ENCODE measurements around the gene HOXA3.

Gene HOXA3

GRCh38 chr7:27143023-27143949, 9.1 kb downstream of the HOXA3 start, which contains the start of gene HOXA5:
HOXA5 (minus strand) TSS chr7:27143681; CDS start chr7:27143607, 74 bp downstream.
- DNase-seq (ENCODE audit: low spot score): peak; percentile 99

DNA sequence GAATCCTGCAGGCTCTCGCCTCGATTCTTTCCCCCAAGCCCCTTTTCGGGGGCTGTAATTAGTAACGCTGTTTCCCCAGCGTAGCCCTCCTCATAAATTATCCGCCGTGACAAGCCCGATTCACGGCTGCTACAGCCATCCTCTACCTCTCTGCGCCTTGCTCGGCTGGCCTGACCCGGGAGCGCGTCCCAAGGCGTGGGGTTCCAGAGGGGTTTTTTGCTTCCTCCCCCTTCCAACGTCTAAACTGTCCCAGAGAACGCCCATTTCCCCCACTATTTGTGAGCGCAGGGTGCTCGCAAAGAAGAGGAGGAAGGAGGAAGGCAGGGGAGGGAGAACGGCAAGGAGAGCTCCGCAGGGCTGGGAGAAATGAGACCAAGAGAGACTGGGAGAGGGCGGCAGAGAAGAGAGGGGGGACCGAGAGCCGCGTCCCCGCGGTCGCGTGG, 9.8 kb downstream of the HOXA3 start:
- no peak for DNase-seq (ENCODE audit: low spot score)

- peak; percentile 91 for DNase-seq (ENCODE audit: low spot score)
Measured at GRCh38 chr7:27141923-27142579, 10.3 kb downstream of the HOXA3 start.

- no peak for DNase-seq (ENCODE audit: low spot score)
Measured at GRCh38 chr7:27141137-27141922, 11.1 kb downstream of the HOXA3 start.

GRCh38 chr7:27140126-27140857, 12.1 kb downstream of the HOXA3 start:
- peak; percentile 70 for DNase-seq (ENCODE audit: low spot score)

DNA sequence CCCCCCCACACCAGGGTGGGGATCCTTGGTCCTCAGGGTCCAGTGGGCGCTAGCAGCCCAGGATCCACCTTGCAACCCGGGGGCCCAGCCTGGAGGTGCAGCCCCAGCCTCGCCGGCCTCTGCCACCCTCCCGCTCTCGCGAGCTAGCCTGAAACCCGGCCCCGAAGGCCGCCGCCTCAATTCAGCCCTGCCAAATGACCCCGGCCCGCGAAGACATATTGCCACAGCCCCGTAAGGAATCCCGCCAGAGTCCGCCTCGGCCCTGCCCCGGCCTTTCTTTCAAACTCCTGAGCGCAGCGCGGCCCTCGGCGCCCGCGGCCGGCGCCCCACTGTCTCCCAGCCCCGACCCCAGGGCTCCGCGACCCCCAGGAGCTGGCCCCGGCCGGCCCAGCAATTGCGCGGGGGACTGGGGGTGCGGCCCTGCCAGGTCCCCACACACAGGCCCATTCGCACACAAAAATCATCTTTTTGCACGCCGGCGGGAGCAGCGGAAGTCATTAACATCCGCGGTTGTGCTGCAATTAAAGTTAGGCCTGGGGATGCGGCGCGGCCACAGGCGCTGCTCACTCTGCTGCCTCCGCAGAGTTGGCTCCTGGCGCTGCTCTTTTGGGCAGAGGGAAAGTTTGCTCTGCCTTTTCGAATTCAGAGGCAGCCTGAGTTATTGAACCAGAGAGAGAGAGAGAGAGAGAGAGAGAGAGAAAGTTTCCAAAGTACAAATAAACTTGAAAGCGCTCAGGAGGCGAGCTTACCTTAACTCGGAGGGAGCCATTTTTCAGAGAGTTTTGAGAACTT, 12.9 kb downstream of the HOXA3 start:
- DNase-seq (ENCODE audit: low spot score): no peak

DNA sequence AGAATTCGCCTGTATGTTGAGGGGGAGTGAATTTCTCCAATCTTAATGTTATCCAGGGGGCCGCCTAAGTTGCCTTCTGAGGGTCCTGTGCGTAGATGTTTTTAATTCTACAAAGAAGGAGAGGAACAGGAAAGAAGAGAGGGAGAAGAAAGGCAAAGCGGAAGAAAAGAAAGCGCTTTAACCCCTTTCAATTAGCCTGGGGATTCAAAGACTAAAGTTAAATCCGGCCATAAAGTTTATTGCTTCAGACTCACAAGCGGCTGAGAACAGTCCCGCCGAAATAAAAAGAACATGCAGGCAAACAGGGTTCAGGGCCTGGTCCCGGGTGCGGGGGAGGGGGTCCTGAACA, 13.4 kb downstream of the HOXA3 start:
- DNase-seq (ENCODE audit: low spot score): no peak

DNA sequence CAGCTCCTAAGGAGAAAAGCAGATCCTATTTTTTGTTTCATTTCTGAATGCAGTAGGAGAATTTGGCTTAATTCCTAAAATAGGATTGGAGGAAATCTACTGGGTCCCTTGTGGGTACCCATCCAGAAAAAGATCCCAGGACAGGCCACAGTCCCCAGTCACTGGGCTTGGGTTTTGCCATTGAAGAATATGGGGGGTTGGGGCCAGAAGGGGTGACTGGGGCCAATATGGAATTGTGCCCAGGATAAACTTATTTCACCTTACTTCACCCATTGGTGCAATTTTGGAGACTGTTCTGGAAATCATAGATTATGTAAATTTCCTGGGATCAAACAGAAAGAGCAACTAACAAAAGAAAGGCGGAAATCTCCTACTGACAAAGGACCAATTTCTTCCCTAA, 13.9 kb downstream of the HOXA3 start:
- no peak for DNase-seq (ENCODE audit: low spot score)

- no peak for DNase-seq (ENCODE audit: low spot score)
Measured at GRCh38 chr7:27137640-27138315, 14.6 kb downstream of the HOXA3 start.

DNA sequence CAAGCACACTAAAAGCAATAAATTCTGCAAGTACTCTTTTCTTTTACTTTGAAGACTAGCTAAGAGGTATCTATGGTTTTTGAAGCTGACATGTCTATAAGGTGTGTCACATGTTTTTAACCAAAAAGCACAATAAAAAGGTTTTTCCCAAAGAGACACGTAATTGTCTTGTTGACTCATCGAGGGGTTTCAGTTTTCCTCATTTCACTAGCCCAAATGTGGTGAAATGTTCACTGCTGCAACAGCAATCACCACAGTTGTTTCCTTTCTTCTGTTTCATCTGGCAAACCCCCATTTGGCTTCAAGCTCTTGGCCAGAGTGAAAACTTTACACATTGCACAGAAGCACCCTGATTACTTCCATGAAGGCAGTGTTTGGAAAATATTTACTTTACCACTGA, 18.0 kb downstream of the HOXA3 start:
- DNase-seq (ENCODE audit: low spot score): no peak

GRCh38 chr7:27133409-27134231, 18.8 kb downstream of the HOXA3 start:
- DNase-seq (ENCODE audit: low spot score): peak; percentile 15

- DNase-seq (ENCODE audit: low spot score): no peak
Measured at GRCh38 chr7:27132978-27133377, 19.4 kb downstream of the HOXA3 start.

DNA sequence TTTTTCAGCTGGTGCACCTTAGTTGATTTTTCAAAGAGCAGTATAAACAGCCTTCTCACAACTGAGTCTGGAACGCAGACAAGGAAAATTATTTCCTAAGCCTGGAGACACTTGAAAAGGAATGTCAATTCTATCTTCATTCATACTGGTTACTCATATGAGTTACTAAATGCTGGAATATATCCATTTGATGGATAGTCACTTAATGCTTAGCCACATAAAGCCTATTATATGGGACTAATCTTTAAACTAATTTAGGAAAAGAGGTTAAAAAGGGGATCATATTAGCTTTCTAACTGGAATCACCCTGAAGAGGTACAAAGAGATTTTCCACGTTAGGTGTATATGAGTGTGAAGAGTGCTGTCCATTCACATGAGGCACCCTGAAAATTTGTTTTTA, 20.2 kb downstream of the HOXA3 start:
- DNase-seq (ENCODE audit: low spot score): no peak

GRCh38 chr7:27131390-27131819, 21.0 kb downstream of the HOXA3 start:
- no peak for DNase-seq (ENCODE audit: low spot score)

GRCh38 chr7:27130540-27131389, 21.6 kb downstream of the HOXA3 start, which contains the start of gene HOXA4:
HOXA4 (minus strand) TSS chr7:27130757; CDS start chr7:27130733, 24 bp downstream.
- DNase-seq (ENCODE audit: low spot score): peak; percentile 93

- DNase-seq (ENCODE audit: low spot score): no peak
Measured at GRCh38 chr7:27129729-27130539, 22.4 kb downstream of the HOXA3 start.

Measured in HuH-7 (cell line).